DOHH2 (cell line): Measurements from ENCODE around the gene CTDP1.

Experiments
- CTCF ChIP-seq: fragments of 200-600 bp; sonication (generic); IDR thresholded peaks from one replicate; pipeline ENCODE4 v1.5.1; 2014; ENCODE audit warnings: antibody characterized with exemption, mild to moderate bottlenecking, low read depth, low read length; ENCODE audit not compliant: poor library complexity, severe bottlenecking
- EZH2phosphoT487 ChIP-seq: fragments of 200-600 bp; sonication (generic); IDR thresholded peaks from 2 replicates; pipeline ENCODE4 v1.6.1; 2017; ENCODE audit warnings: borderline replicate concordance, mild to moderate bottlenecking, antibody characterized with exemption, low read length, moderate library complexity, mixed read lengths

- TF ChIP-seq CTCF (no peak), EZH2phosphoT487 (no peak)
These were observed 28.1 kb downstream of the CTDP1 start for GRCh38 chr18:79707671-79708070.
